ENCODE data around the gene RBM26. TPM values are rescaled to one million over a fixed set of nuclear protein-coding genes. Genes with fewer than 3 reads are reported as not detected.

RBM26 gene
- polyA plus RNA-seq, 3 donors: 3.5 to 25.3 (median 5.0) TPM

DNA sequence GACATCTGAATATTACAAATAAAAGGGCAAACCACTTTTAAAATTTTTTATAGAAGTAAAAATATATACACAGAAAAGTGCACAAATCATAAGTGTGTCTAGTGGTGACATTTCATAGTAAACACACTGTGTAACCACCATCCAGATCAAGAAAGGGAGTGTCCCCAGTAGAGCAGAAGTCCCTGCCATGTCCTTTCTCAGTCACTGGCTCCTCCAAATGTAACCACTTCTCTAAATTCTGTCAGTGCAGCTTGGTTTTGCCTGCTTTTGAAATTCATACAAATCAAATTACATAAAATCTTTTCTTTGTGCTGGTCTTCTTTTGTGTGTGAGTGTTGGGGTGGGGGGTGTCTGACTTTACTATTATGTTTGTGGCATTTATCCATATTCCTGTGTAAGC lies 116.5 kb downstream of the RBM26 start:
- Mint-ChIP-seq H3K27me3 (ENCODE audit: low read depth in 3 of 3) (peaks cover 1 to 4% (median 2%) of the 10 kb centered on the region in 3 donors), H3K9me3 (no peaks in the 10 kb centered on the region), H3K36me3 (no peaks in the 10 kb centered on the region), H3K27ac (peak overlapping the region in 1 of 7 donors; percentile 39), H3K4me1 (peaks cover 16% of the 10 kb centered on the region), H3K4me3 (no peak overlapping the region)
- peaks cover 5 to 14% of the 10 kb centered on the region in 2 donors for H3K4me1 ChIP-seq (ENCODE audit: control insufficient read depth in 1 of 2, insufficient read depth in 2 of 2, low read length in 2 of 2)
- intact Hi-C loops (cut with micrococcal nuclease): no loop called here
- H3K4me3 ChIP-seq (replicated peaks in 1 of 3; ENCODE audit: low read depth in 2 of 3, low read length in 3 of 3): no peak overlapping the region
- no peak overlapping the region for H3K9ac ChIP-seq (ENCODE audit: insufficient read depth, low read length, poor library complexity, severe bottlenecking)
- no peaks in the 10 kb centered on the region for H3K79me2 ChIP-seq (ENCODE audit: insufficient read depth, low read length)
- no peaks in the 10 kb centered on the region for H3K36me3 ChIP-seq (replicated peaks in 1 of 2; ENCODE audit: control insufficient read depth in 1 of 2, insufficient read depth in 2 of 2, low read length in 2 of 2)
- H3K9me3 ChIP-seq (replicated peaks in 1 of 2; ENCODE audit: control insufficient read depth in 1 of 2, insufficient read depth in 1 of 2, low read length in 2 of 2): no peaks in the 10 kb centered on the region
- TF ChIP-seq, protein P1, sequence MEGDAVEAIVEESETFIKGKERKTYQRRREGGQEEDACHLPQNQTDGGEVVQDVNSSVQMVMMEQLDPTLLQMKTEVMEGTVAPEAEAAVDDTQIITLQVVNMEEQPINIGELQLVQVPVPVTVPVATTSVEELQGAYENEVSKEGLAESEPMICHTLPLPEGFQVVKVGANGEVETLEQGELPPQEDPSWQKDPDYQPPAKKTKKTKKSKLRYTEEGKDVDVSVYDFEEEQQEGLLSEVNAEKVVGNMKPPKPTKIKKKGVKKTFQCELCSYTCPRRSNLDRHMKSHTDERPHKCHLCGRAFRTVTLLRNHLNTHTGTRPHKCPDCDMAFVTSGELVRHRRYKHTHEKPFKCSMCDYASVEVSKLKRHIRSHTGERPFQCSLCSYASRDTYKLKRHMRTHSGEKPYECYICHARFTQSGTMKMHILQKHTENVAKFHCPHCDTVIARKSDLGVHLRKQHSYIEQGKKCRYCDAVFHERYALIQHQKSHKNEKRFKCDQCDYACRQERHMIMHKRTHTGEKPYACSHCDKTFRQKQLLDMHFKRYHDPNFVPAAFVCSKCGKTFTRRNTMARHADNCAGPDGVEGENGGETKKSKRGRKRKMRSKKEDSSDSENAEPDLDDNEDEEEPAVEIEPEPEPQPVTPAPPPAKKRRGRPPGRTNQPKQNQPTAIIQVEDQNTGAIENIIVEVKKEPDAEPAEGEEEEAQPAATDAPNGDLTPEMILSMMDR (IDR thresholded peaks at IDR 0.05): no peak
- peak; percentile 18 to 32 (median 18) for DNase-seq
- H3K27me3 ChIP-seq (ENCODE audit: control insufficient read depth in 2 of 2, insufficient read depth in 2 of 2, low read length in 2 of 2): no peaks in the 10 kb centered on the region
- no peak overlapping the region for H3K4me2 ChIP-seq (replicated peaks; ENCODE audit: extremely low read depth, low read length, poor library complexity, severe bottlenecking)
- H3K27ac ChIP-seq (ENCODE audit: low read depth in 1 of 2, low read length in 2 of 2): no peak overlapping the region
- no peak overlapping the region for H2AFZ ChIP-seq (ENCODE audit: insufficient read depth, low read depth, low read length, poor library complexity, severe bottlenecking)
- no peaks in the 10 kb centered on the region for H4K20me1 ChIP-seq (ENCODE audit: insufficient read depth, low read length)

DNA sequence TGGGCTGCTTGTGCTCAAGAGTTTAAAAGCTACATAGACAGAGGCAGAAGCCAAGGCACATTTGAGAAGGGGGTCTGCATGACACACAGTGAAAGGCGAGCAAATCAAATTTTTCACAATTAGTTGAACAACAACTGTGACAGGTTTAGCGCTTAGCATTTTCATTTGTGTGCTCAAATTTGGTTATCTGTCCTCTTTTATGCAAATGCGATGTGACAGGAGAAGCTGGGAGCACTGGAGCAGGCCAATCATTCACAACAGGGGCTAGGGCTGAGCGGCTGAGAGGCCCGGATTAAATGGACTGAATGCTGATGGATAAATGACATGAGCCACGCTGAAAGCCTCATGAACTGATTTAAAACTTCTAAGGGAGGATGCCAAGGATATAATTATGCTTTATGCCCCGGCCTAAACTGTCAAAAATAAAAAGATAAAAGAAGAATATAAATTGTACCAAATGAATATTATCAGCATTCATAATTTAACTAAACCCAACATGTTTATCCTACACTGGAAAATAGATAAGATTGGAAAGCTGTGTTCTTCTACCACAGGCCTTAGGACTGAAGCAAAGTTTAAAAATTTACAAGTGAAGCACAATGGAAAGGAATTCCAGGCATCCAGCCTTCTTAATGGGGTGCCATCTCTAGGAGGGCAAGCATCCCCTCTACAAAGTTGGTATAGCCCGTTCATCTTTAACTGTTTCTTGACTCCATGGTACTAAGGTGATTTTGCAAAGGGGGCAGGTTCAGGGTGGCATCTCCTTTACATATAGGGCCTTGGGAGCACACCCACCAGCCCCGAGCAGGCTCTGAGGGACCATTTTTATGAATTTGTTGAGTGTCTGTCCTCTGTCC lies 117.9 kb downstream of the RBM26 start:
- Histone ChIP-seq H3K79me2 (ENCODE audit: insufficient read depth, low read length) (no peaks in the 10 kb centered on the region), H3K9ac (ENCODE audit: insufficient read depth, low read length, poor library complexity, severe bottlenecking) (no peak overlapping the region), H3K27me3 (ENCODE audit: control insufficient read depth in 2 of 2, insufficient read depth in 2 of 2, low read length in 2 of 2) (no peaks in the 10 kb centered on the region), H3K27ac (ENCODE audit: low read depth in 1 of 2, low read length in 2 of 2) (no peak overlapping the region), H3K36me3 (replicated peaks in 1 of 2; ENCODE audit: control insufficient read depth in 1 of 2, insufficient read depth in 2 of 2, low read length in 2 of 2) (no peaks in the 10 kb centered on the region), H3K9me3 (replicated peaks in 1 of 2; ENCODE audit: control insufficient read depth in 1 of 2, insufficient read depth in 1 of 2, low read length in 2 of 2) (no peaks in the 10 kb centered on the region), H3K4me3 (replicated peaks in 1 of 3; ENCODE audit: low read depth in 2 of 3, low read length in 3 of 3) (no peak overlapping the region), H2AFZ (ENCODE audit: insufficient read depth, low read depth, low read length, poor library complexity, severe bottlenecking) (no peak overlapping the region), H3K4me1 (ENCODE audit: control insufficient read depth in 1 of 2, insufficient read depth in 2 of 2, low read length in 2 of 2) (peaks cover 10 to 20% of the 10 kb centered on the region in 2 donors), H3K4me2 (replicated peaks; ENCODE audit: extremely low read depth, low read length, poor library complexity, severe bottlenecking) (no peak overlapping the region), H4K20me1 (ENCODE audit: insufficient read depth, low read length) (no peaks in the 10 kb centered on the region)
- H3K4me1 Mint-ChIP-seq: peaks cover 23% of the 10 kb centered on the region
- peaks cover 1 to 3% (median 2%) of the 10 kb centered on the region in 3 donors for H3K27me3 Mint-ChIP-seq (ENCODE audit: low read depth in 3 of 3)
- H3K27ac Mint-ChIP-seq: peak overlapping the region in 1 of 7 donors; percentile 32
- WGBS (ENCODE audit: insufficient coverage): 94% methylated on average over 5 of the region's 9 CpGs
- no peak for DNase-seq
- H3K4me3 Mint-ChIP-seq: no peak overlapping the region
- intact Hi-C loops (cut with micrococcal nuclease): no loop called here
- TF ChIP-seq, protein P1 (IDR thresholded peaks at IDR 0.05): no peak
- H3K9me3 Mint-ChIP-seq: no peaks in the 10 kb centered on the region
- no peaks in the 10 kb centered on the region for H3K36me3 Mint-ChIP-seq

All from CD14-positive monocyte (primary cell).